SK-N-SH (cell line): ENCODE measurements around the gene GAMT.

Experiments used
- POLR2AphosphoS5 ChIP-seq: IDR thresholded peaks from 2 replicates; pipeline ENCODE4 v1.6.1; 2012; ENCODE audit warnings: low read depth, low read length
- RAD21 ChIP-seq: IDR thresholded peaks from 2 replicates; pipeline ENCODE4 v1.6.1; 2012; ENCODE audit warnings: mild to moderate bottlenecking, low read length
- SMC3 ChIP-seq: IDR thresholded peaks from 2 replicates; pipeline ENCODE4 v1.6.1; 2012; ENCODE audit warnings: low read depth, low read length, improper control_type of control experiment

DNA sequence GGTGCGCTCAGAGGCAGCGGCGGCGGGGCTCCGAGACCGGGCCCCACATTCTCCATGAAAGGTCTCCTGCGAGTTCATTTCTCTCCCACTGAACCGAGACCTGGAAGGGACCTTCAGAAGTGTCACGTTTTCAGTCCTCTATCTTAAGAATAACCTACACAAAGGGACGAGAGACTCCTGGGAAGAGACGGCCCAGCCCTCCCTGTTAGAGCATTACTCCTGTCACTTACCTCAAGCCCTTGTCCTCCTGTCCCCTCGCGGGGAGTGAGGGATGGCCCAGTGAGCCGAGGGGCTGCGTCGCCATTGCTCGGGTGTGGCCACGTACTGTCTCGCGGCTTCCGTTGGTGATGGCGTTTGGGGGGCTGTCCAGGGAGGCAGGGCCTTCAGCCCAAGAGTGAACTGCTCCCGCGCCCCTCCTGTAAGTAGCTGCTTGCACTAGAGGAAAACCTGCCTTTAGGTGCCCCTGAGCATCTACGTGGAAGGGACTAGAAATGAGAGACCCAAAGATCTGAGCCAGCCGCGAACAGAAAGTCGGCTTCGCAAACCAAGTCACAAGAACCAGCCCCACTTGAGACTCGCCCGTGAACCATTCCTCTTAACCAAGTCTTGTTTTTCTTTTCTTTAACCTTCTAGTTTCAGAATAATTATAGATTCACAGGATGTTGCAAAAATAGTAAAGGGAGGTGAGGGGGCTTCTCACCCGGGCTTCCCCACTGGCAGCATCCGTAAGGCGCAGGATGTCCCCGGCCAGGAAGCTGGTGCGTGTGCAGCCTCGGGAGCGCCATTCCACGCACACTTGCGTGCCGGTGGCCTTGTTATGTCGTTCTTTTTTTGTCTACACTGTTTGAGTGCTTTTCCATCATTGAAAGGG, 38.7 kb downstream of the GAMT start:
- TF ChIP-seq RAD21: no peak
- TF ChIP-seq SMC3: no peak
- no peak for TF ChIP-seq POLR2AphosphoS5
